CD4-positive, alpha-beta T cell treated with Interleukin-4 for 1 hour (primary cell): Measurements from ENCODE around the gene CACNA1B.
"Not testable (repeated sequence)": the region's sequence is repeated elsewhere in the genome, so short reads cannot be mapped to it uniquely, and the experiment has no call there.

ENCODE experiments used
- DNase-seq, 2 donors: peaks; one replicate each; pipeline ENCODE4 v3.0.0-alpha.2; 2020 to 2022

CACNA1B gene

GRCh38 chr9:138104251-138105122, 226.9 kb downstream of the CACNA1B start:
- DNase-seq = no peak

DNA sequence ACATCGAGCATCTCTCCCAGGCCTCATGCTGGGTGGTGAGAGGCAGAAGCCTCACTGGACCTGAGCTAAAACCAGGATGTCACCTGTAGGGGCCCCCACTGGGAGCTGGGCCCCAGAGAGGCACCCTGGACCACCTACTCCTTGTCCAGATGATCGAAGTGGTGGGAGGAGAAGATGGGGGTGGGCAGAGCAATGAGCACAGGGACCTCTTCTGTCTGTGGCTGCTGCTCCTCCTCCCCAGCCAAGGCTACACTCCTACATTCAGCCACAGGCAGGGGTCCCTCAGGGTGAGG, 227.5 kb downstream of the CACNA1B start:
- no peak for DNase-seq

DNA sequence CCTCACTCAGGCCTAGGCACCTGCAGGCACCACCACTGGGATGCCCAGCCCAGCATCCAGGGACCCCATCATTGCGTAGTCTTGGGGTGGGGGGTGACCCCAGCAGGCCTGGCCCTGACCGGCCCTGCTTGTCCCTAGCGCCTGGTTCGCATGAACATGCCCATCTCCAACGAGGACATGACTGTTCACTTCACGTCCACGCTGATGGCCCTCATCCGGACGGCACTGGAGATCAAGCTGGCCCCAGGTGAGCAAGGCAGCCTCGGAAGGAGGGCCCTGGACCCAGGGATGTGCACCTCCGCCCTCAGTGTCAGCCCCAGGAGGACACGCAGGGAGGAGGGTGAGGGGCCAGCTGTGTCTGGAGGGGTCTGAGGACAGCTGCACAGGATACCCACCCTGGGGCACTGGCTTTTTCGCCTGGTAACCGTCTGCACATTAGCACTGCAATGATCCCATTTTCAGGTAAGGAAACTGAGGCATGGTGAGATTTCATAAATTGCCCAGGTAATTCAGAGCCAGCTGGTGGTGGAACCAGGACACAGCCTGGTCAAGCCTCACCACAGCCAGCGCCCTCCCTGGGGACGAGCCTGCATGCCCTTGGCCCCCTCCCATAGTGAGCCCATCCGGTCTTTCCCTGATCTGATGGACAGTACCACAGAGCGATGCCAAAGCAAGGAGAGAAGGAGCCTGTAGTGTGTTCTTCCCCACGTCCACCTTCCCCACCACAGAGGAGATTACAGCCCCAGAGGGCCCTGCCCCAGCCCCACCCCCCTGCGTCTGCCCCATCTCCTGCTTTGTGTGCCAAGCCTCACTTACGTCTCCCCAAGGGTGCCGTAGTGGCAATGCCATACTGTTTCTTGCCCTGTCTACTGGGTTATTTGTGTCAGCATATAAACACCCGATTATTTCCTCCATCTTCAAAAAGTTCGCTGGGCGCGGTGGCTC, 228.3 kb downstream of the CACNA1B start:
- DNase-seq = no peak

DNA sequence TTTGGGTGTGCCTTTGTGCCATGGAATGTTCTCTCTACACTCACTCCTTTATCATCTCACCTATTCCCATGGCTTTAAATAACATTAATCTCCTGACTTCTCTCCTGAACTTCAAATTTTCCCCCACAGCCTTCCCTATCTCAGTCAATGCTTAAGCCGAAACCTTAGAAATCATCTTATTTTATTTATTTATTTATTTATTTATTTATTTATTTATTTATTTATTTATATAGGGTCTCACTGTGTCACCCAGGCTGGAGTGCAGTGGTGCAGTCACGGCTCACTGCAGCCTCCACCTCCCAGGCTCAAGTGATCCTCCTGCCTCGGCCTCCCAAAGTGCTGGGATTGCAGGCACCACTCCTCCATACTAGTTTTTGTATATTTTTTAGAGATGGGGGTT, 229.5 kb downstream of the CACNA1B start:
- not testable (repeated sequence) for DNase-seq

- DNase-seq = no peak
Measured at GRCh38 chr9:138111607-138112006, 234.0 kb downstream of the CACNA1B start.

- DNase-seq = no peak
Measured at GRCh38 chr9:138112090-138112748, 234.6 kb downstream of the CACNA1B start.

GRCh38 chr9:138112791-138113600, 235.4 kb downstream of the CACNA1B start:
- no peak for DNase-seq

GRCh38 chr9:138113701-138114325, 236.2 kb downstream of the CACNA1B start:
- DNase-seq = not testable (repeated sequence)

- DNase-seq = no peak
Measured at GRCh38 chr9:138114501-138115245, 237.1 kb downstream of the CACNA1B start.

GRCh38 chr9:138115506-138115905, 237.9 kb downstream of the CACNA1B start:
- no peak for DNase-seq

GRCh38 chr9:138116521-138116920, 238.9 kb downstream of the CACNA1B start:
- DNase-seq = no peak

- DNase-seq = no peak
Measured at GRCh38 chr9:138117101-138117750, 239.6 kb downstream of the CACNA1B start.

GRCh38 chr9:138117836-138118235, 240.3 kb downstream of the CACNA1B start:
- DNase-seq = no peak

- no peak for DNase-seq
Measured at GRCh38 chr9:138118601-138119071, 241.1 kb downstream of the CACNA1B start.

DNA sequence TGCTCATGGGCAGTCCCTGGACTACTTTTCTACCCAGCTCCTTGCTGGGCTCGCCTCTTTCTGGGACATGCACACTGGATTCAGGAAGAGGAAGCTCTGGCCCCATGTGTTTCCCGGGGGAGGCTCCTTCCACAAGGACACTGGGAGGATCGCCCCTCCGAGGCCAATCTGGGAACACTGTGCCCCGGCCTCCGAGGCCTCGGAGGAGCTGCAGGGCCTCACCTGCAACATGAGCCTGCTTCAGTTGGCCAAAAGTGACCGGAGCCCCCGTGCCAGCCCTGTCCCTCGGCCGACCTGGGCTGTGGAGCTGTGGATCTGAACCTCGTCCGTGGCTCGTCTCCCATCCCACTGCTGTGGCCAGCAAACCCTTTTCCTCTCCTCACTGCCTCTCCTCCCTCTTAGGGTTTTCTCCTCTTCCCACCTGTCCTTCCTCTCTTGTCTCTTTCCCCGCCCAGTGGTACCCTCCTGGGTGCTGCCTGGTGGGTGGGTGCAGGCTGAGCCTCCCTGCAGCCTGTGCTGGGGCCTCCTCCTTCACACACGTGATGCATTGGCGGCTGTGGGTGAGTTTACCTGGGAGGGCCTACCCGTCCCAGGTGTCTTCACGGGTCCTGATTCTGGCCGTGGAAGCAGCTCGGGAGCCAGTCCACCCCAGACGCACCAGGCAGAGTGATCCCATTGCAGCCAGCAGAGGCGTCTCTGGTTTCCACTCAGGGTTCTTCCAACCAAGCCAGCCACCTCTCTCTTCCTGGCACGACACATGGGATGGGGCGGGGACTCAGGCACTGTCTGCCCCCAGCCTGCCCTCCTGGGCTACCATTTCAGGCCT, 241.8 kb downstream of the CACNA1B start:
- no peak for DNase-seq

- no peak for DNase-seq
Measured at GRCh38 chr9:138120072-138120471, 242.5 kb downstream of the CACNA1B start.

DNA sequence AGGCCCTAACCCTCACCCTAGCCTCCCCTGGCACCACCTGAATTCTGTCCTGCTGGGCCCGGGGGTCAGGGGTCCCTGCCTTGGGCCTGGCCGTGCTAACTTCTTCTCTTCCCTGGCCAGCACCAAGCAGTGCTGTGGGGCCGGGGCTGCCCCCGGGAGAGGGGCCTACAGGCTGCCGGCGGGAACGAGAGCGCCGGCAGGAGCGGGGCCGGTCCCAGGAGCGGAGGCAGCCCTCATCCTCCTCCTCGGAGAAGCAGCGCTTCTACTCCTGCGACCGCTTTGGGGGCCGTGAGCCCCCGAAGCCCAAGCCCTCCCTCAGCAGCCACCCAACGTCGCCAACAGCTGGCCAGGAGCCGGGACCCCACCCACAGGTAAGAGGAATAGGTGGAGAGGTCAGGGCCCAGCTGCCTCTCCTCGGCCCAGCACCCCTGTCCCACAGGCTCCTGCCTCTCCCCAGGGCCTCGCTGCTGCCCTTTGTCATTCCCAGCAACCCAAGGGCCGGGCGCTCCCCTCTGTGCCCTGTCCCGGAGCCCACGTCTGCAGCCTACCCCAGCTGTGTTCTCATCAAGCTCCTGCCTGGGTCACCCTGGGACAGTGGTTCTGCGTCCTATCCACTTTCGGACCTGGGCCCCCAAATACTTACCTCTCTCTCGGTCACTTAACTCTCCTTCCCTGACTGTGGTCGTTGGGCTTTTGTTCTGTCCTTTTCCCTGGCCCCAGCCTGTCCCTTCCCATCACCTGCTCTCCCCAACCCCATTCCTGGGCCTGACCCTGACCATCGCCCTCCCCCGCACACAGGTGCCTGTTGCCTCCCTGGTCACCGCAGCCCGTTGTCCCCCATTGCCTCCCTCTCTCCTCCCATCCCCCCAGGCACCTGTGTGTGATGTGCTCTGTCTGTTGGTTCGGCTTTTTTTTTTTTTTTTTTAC, 243.2 kb downstream of the CACNA1B start:
- DNase-seq = no peak

GRCh38 chr9:138121438-138122050, 244.0 kb downstream of the CACNA1B start:
- DNase-seq = no peak
